Measurements from ENCODE around the gene GPC4.

Gene GPC4

DNA sequence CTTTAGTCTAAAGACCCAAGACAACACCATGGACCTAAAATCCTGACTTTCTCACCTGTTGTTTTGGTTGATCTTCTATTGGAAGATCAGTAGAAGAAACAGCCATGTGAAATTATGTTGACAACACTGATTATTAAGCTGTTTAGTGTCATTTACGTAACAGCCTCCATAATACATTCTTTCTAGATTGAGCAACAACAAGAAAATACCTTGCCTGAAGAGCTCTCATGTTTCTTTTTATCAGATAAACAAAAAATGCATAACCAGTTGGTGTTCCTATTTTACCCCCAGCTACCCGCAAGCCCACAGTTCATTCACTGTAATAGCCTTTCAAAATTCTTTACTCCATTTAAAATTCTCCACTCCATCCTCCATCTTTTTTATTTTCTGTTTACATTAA is 20.5 kb downstream of the GPC4 start:
- TF ChIP-seq, protein P1, sequence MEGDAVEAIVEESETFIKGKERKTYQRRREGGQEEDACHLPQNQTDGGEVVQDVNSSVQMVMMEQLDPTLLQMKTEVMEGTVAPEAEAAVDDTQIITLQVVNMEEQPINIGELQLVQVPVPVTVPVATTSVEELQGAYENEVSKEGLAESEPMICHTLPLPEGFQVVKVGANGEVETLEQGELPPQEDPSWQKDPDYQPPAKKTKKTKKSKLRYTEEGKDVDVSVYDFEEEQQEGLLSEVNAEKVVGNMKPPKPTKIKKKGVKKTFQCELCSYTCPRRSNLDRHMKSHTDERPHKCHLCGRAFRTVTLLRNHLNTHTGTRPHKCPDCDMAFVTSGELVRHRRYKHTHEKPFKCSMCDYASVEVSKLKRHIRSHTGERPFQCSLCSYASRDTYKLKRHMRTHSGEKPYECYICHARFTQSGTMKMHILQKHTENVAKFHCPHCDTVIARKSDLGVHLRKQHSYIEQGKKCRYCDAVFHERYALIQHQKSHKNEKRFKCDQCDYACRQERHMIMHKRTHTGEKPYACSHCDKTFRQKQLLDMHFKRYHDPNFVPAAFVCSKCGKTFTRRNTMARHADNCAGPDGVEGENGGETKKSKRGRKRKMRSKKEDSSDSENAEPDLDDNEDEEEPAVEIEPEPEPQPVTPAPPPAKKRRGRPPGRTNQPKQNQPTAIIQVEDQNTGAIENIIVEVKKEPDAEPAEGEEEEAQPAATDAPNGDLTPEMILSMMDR (conservative IDR thresholded peaks at IDR 0.05; ENCODE audit: low read length) = no peak
- H3K4me3 ChIP-seq (ENCODE audit: low read length) = no peak overlapping the region
- no peak for DNase-seq (ENCODE audit: low read depth)

DNA sequence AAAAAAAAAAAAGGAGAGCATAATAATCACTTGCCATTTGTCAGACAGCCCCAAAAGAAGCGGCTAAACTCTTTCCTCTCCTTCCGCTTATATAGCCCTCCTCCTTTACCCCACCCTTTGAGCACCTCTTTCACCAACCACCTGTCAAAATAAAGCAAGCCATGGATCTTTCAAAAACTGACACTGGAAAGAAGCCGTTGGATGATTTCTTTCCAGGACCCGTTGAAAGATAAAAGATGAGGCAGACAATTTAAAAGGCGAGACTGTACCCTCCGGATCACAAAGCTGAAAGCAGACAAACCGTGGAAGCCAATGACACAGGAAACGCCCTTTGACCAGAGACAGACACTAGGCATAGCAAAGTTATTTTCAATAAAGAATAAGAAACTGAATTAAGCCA is 22.6 kb downstream of the GPC4 start:
- TF ChIP-seq, protein P1 (conservative IDR thresholded peaks at IDR 0.05; ENCODE audit: low read length) = no peak
- no peak for DNase-seq (ENCODE audit: low read depth)
- H3K4me3 ChIP-seq (ENCODE audit: low read length) = no peak overlapping the region

DNA sequence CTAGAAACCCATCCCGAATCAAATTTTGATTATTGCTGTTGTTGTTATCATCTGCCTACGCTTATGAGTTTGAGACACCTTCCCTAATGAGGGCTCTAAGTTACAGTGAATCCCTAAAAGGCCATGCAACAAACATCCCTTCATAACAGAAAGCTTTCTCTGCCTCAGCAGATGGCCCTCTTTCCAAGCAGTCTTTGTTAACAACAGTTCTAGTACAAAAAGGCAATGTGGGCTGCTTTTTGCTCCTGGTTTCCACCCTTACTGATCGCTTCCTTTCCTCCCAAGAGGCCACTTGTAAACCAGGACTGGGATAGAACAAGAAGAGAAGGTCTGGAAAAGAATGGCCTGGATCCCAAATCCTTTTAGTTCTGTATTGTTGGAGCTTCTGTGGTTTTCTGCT is 24.2 kb downstream of the GPC4 start:
- H3K4me3 ChIP-seq (ENCODE audit: low read length) = no peak overlapping the region
- TF ChIP-seq, protein P1 (conservative IDR thresholded peaks at IDR 0.05; ENCODE audit: low read length) = no peak
- no peak for DNase-seq (ENCODE audit: low read depth)

DNA sequence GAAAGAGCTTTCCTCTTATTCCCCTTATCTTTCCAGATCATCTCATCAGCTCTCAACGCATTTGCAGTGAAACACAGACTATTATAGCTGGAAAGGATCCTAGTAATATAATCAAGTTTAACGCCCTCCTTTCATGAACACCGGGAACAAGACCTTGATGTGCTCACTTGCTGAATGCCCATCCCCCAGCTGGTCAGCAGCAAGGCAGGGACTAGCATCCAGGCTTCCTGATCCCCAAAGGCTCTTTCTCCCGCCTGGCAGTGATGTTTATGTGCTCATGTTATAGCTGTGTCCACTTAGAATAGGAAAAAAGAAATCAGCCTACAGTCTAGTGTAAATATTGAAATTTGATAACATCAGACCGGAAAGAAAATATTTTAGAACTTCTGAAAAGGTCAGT is 24.6 kb downstream of the GPC4 start:
- TF ChIP-seq, protein P1 (conservative IDR thresholded peaks at IDR 0.05; ENCODE audit: low read length) = no peak
- DNase-seq (ENCODE audit: low read depth) = no peak
- H3K4me3 ChIP-seq (ENCODE audit: low read length) = no peak overlapping the region

DNA sequence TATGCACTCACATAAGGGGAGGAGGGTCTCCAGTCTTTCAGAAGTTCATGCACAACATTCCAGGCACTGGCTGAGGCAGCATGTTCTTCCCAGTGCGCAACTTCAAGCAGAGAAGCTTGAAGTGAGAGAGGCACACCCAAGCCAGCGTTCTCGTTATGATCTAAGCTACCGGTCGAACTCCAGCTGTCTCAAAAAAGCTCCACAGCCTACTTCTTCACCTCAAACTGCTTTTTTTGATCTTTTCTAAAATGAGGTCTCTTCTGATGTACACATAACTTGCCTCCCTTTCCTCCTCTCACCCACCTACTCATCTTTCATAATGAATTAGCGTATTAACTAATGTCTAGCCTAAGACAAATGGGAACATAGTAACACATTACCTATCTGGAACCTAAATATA is 25.3 kb downstream of the GPC4 start:
- TF ChIP-seq, protein P1 (conservative IDR thresholded peaks at IDR 0.05; ENCODE audit: low read length) = no peak
- DNase-seq (ENCODE audit: low read depth) = no peak
- no peak overlapping the region for H3K4me3 ChIP-seq (ENCODE audit: low read length)

DNA sequence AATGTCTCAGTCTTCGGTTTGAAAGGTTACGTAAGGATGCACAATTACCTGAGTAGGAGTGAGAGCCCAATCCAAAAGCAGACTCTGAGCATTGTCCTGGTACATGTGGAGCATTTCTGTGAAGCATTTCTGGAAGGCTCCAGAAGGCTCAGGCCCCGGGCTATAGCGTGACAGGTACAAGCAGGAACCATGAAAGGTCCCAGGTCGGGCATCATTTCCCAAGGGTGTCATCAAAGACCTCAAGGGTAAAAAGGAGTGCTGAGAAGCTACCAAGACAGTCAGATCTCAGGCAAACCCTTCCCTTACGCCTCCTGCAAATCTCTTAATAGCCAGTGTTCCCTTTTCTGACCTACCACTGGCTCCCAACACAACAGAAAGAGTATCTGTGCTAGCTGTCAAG is 30.8 kb downstream of the GPC4 start:
- TF ChIP-seq, protein P1 (conservative IDR thresholded peaks at IDR 0.05; ENCODE audit: low read length) = no peak
- H3K4me3 ChIP-seq (ENCODE audit: low read length) = no peak overlapping the region
- DNase-seq (ENCODE audit: low read depth) = no peak

DNA sequence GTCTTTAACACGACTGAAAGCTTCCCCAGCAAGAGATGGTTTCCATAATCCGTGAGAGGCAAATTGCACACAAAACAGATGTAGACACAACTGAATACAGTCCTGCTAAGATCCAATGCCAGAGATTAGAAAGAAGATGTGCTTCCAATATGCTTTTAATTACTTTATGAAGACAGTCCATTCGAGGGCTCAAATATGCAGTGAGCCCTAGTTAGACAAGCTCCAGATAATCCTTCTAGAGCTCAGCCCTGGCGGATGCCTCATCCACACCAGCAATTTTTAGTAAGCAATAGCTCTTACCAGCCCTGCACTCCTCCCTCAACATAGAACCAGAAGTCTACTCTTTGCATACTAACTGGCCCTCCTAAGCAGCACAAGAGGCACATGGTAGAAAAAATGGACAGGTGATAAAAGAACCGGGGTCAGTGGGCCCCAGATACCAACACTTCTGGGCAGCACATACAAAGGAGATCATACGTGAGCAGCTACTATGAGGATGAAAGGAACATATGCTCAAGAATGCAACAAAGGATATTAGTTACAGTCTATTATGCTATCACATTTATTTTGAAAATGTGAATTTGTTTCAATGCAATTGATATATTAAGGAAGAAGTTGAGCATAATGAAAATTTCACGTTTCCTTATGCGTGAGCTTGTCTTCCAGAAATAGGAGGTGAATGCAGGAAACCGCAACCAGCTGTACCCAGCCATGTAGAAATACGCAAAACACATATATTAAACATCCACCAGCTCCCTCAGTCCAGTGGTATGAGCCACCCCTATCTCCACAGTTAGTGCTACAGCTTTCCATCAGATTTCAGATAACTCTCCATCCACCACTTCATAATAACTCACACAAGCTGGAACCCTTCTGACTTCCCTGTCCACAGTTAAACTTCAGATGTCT is 34.3 kb downstream of the GPC4 start:
- TF ChIP-seq, protein P1 (conservative IDR thresholded peaks at IDR 0.05; ENCODE audit: low read length) = no peak
- DNase-seq (ENCODE audit: low read depth) = peak; percentile 24
- no peak overlapping the region for H3K4me3 ChIP-seq (ENCODE audit: low read length)

Data from AG10803 (cell line).